OCI-LY3 (cell line): ENCODE measurements around the gene SRCAP.

Source experiments
- H2AFZ ChIP-seq: fragments of 200-600, 300-600 bp; shearing (Covaris generic); 2 replicates; pipeline ENCODE4 v1.6.0; 2014; ENCODE audit warnings: antibody characterized with exemption, low read depth, low read length
- H3K27ac ChIP-seq: fragments of 200-600, 300-600 bp; sonication (generic); 2 replicates; pipeline ENCODE4 v1.5.1; 2014; ENCODE audit warnings: mild to moderate bottlenecking, low read length, moderate library complexity, mixed read lengths
- H3K27me3 ChIP-seq: fragments of 200-600, 300-600 bp; sonication (generic); 2 replicates; pipeline ENCODE4 v1.6.1; 2014; ENCODE audit warnings: low read depth, low read length, mixed read lengths
- H3K36me3 ChIP-seq: fragments of 200-600, 300-600 bp; sonication (generic); replicated peaks from 2 replicates; pipeline ENCODE3; 2014; ENCODE audit warnings: low read depth, low read length, mixed read lengths
- H3K4me1 ChIP-seq: fragments of 300-600, 200-600 bp; sonication (generic); 2 replicates; pipeline ENCODE4 v1.6.1; 2014; ENCODE audit warnings: low read length, mixed read lengths
- H3K4me2 ChIP-seq: fragments of 200-600, 300-600 bp; sonication (generic); 2 replicates; pipeline ENCODE4 v1.6.1; 2014; ENCODE audit warnings: low read length, mixed read lengths
- H3K4me3 ChIP-seq: fragments of 300-600, 200-600 bp; sonication (generic); 2 replicates; pipeline ENCODE4 v1.5.1; 2014; ENCODE audit warnings: antibody characterized with exemption, mild to moderate bottlenecking, low read length, moderate library complexity
- H3K79me2 ChIP-seq: fragments of 300-600, 200-600 bp; shearing (Covaris generic); 2 replicates; pipeline ENCODE4 v1.6.1; 2014; ENCODE audit warnings: mild to moderate bottlenecking, low read length, mixed read lengths
- H3K9ac ChIP-seq: fragments of 300-600, 200-600 bp; shearing (Covaris generic); 2 replicates; pipeline ENCODE4 v1.6.0; 2014; ENCODE audit warnings: mild to moderate bottlenecking, low read length, moderate library complexity
- H3K9me3 ChIP-seq: fragments of 200-600, 300-600 bp; shearing (Covaris generic); 2 replicates; pipeline ENCODE4 v1.6.1; 2014; ENCODE audit warnings: low read length, mixed read lengths; ENCODE audit not compliant: insufficient read depth
- H4K20me1 ChIP-seq: fragments of 200-600, 300-600 bp; sonication (generic); 2 replicates; pipeline ENCODE4 v1.6.1; 2016; ENCODE audit warnings: low read length, mixed read lengths; ENCODE audit not compliant: insufficient read depth
- CTCF ChIP-seq: fragments of 200-600, 300-600 bp; sonication (generic); IDR thresholded peaks from 2 replicates; pipeline ENCODE4 v1.5.1; 2014; ENCODE audit warnings: antibody characterized with exemption, low read length, low read depth
- EZH2phosphoT487 ChIP-seq: fragments of 200-600 bp; shearing (Covaris generic); IDR thresholded peaks from 2 replicates; pipeline ENCODE4 v1.6.1; 2018; ENCODE audit warnings: antibody characterized with exemption, mixed run types, low read depth

Gene SRCAP

GRCh38 chr16:30755955-30756780, 57.2 kb downstream of the SRCAP start:
- no peaks in the 10 kb centered on the region for H3K79me2 ChIP-seq
- peaks cover 7% of the 10 kb centered on the region; the same call in 1 of the 2 replicates for H3K4me1 ChIP-seq
- H2AFZ ChIP-seq: no peak overlapping the region
- H3K9ac ChIP-seq: no peak overlapping the region
- H3K36me3 ChIP-seq: peaks cover 13% of the 10 kb centered on the region
- H3K4me2 ChIP-seq: no peak overlapping the region
- no peak overlapping the region for H3K4me3 ChIP-seq
- H4K20me1 ChIP-seq: no peaks in the 10 kb centered on the region
- no peak overlapping the region for H3K27ac ChIP-seq
- no peaks in the 10 kb centered on the region for H3K27me3 ChIP-seq
- H3K9me3 ChIP-seq: no peaks in the 10 kb centered on the region
- no peak for TF ChIP-seq EZH2phosphoT487
- no peak for TF ChIP-seq CTCF

GRCh38 chr16:30756781-30757100, 57.8 kb downstream of the SRCAP start:
- Histone ChIP-seq H3K9ac (no peak overlapping the region), H2AFZ (no peak overlapping the region), H4K20me1 (no peaks in the 10 kb centered on the region), H3K4me1 (peaks cover 7% of the 10 kb centered on the region; the same call in 1 of the 2 replicates), H3K9me3 (no peaks in the 10 kb centered on the region), H3K4me2 (no peak overlapping the region), H3K79me2 (no peaks in the 10 kb centered on the region), H3K4me3 (no peak overlapping the region), H3K36me3 (peaks cover 8% of the 10 kb centered on the region), H3K27me3 (no peaks in the 10 kb centered on the region), H3K27ac (no peak overlapping the region)
- TF ChIP-seq EZH2phosphoT487 (no peak), CTCF (no peak)

- Histone ChIP-seq H3K9me3 (no peaks in the 10 kb centered on the region), H3K4me1 (peaks cover 7% of the 10 kb centered on the region; the same call in 1 of the 2 replicates), H4K20me1 (no peaks in the 10 kb centered on the region), H2AFZ (no peak overlapping the region), H3K79me2 (peaks cover 2% of the 10 kb centered on the region), H3K9ac (no peak overlapping the region), H3K4me3 (no peak overlapping the region), H3K27me3 (no peaks in the 10 kb centered on the region), H3K27ac (no peak overlapping the region), H3K4me2 (no peak overlapping the region), H3K36me3 (peaks cover 8% of the 10 kb centered on the region)
- TF ChIP-seq CTCF: no peak
Observed at GRCh38 chr16:30757316-30757715, 58.3 kb downstream of the SRCAP start.

- H3K27ac ChIP-seq: no peak overlapping the region
- no peak overlapping the region for H3K4me3 ChIP-seq
- H2AFZ ChIP-seq: no peak overlapping the region
- H3K9ac ChIP-seq: no peak overlapping the region
- no peaks in the 10 kb centered on the region for H3K9me3 ChIP-seq
- H3K36me3 ChIP-seq: peaks cover 16% of the 10 kb centered on the region
- TF ChIP-seq CTCF: no peak
- no peak for TF ChIP-seq EZH2phosphoT487
- no peaks in the 10 kb centered on the region for H3K27me3 ChIP-seq
- no peak overlapping the region for H3K4me2 ChIP-seq
- peaks cover 19% of the 10 kb centered on the region for H3K79me2 ChIP-seq
- H4K20me1 ChIP-seq: no peaks in the 10 kb centered on the region
- peaks cover 17% of the 10 kb centered on the region for H3K4me1 ChIP-seq
Observed at GRCh38 chr16:30758988-30759491, 60.1 kb downstream of the SRCAP start.
